ENCODE data around the gene ADK. TPM values are rescaled to one million over a fixed set of nuclear protein-coding genes. Genes with fewer than 3 reads are reported as not detected.

The ADK gene
- total and polyA plus RNA-seq, 2 of the 13 experiments (the other 11 are each of a cell fraction or from before 2014, with no cell fraction given) = 48.6 to 79.1 TPM

DNA sequence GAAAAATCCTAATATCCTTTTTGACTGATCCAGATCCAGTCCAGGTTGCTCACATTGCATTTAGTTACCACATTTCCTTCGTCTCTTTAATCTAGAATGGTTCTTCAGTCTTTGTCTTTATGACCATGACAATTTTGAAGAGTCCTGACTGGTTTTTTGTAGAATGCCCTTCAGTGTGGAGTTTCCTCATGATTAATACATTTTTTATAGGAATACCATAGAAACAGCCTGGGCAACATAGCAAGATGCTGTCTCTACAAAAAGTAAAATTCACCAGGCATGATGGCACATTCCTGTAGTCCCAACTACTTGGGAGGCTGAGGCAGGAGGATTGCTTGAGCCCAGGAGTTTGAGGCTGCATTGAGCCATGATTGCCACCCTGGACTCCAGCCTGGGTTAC is 390.4 kb downstream of the ADK start:
- ATAC-seq = no peak
- ChIA-PET CTCF (ENCODE audit: low intra/inter-chr PET ratio, low total read pairs) (no interaction called here), POLR2A (no interaction called here)
- no peak for DNase-seq (ENCODE audit: low spot score)
- FAIRE-seq = no peak
- WGBS (ENCODE audit: low lambda C conversion rate) = 94% methylated on average over 1 of the region's 1 CpG
- intact Hi-C loops (cut with micrococcal nuclease; ENCODE audit: unreplicated experiment) (no loop called here), in situ Hi-C loops (cut with HindIII; ENCODE audit: extremely low pct_ligation_motif_present, low pct_unique_long_range_greater_than_20kb) (no loop called here)
- no peaks in the 10 kb centered on the region for H3K79me2 ChIP-seq (ENCODE audit: insufficient read depth, low read length)
- no peak overlapping the region for H3K9ac ChIP-seq (ENCODE audit: insufficient read depth, low read depth, low read length)
- no peak overlapping the region for H3K4me2 ChIP-seq (ENCODE audit: low read depth, low read length)
- H2AFZ ChIP-seq (ENCODE audit: low read length) = no peak overlapping the region
- no peaks in the 10 kb centered on the region for H3K9me3 ChIP-seq (ENCODE audit: low read length)
- no peaks in the 10 kb centered on the region for H3K36me3 ChIP-seq (replicated peaks in 1 of 2; ENCODE audit: control insufficient read depth in 1 of 2, insufficient read depth in 2 of 2, low read length in 2 of 2)
- TF ChIP-seq ZNF326 (CRISPR knock-in tag; IDR thresholded peaks at IDR 0.05; ENCODE audit: borderline replicate concordance) (no peak), ATRX (CRISPR knock-in tag; IDR thresholded peaks at IDR 0.05; ENCODE audit: borderline replicate concordance) (no peak), FOXC1 (CRISPR knock-in tag; IDR thresholded peaks at IDR 0.05; ENCODE audit: borderline replicate concordance) (no peak), NR1H2 (CRISPR knock-in tag; IDR thresholded peaks at IDR 0.05; ENCODE audit: borderline replicate concordance, low read depth) (no peak), ZSCAN29 (CRISPR knock-in tag; conservative IDR thresholded peaks at IDR 0.05) (no peak), ZNF777 (CRISPR knock-in tag; IDR thresholded peaks at IDR 0.05) (no peak), NFATC3 (CRISPR knock-in tag; IDR thresholded peaks at IDR 0.05) (no peak), ZFP36 (IDR thresholded peaks at IDR 0.05; ENCODE audit: borderline replicate concordance, low read depth, low read length, partially characterized antibody) (no peak), SIX4 (CRISPR knock-in tag; IDR thresholded peaks at IDR 0.05) (no peak), MYC (CRISPR knock-in tag; IDR thresholded peaks at IDR 0.05; ENCODE audit: borderline replicate concordance) (no peak), NCOA5 (CRISPR knock-in tag; IDR thresholded peaks at IDR 0.05) (no peak)
- TF ChIP-seq, protein P1, sequence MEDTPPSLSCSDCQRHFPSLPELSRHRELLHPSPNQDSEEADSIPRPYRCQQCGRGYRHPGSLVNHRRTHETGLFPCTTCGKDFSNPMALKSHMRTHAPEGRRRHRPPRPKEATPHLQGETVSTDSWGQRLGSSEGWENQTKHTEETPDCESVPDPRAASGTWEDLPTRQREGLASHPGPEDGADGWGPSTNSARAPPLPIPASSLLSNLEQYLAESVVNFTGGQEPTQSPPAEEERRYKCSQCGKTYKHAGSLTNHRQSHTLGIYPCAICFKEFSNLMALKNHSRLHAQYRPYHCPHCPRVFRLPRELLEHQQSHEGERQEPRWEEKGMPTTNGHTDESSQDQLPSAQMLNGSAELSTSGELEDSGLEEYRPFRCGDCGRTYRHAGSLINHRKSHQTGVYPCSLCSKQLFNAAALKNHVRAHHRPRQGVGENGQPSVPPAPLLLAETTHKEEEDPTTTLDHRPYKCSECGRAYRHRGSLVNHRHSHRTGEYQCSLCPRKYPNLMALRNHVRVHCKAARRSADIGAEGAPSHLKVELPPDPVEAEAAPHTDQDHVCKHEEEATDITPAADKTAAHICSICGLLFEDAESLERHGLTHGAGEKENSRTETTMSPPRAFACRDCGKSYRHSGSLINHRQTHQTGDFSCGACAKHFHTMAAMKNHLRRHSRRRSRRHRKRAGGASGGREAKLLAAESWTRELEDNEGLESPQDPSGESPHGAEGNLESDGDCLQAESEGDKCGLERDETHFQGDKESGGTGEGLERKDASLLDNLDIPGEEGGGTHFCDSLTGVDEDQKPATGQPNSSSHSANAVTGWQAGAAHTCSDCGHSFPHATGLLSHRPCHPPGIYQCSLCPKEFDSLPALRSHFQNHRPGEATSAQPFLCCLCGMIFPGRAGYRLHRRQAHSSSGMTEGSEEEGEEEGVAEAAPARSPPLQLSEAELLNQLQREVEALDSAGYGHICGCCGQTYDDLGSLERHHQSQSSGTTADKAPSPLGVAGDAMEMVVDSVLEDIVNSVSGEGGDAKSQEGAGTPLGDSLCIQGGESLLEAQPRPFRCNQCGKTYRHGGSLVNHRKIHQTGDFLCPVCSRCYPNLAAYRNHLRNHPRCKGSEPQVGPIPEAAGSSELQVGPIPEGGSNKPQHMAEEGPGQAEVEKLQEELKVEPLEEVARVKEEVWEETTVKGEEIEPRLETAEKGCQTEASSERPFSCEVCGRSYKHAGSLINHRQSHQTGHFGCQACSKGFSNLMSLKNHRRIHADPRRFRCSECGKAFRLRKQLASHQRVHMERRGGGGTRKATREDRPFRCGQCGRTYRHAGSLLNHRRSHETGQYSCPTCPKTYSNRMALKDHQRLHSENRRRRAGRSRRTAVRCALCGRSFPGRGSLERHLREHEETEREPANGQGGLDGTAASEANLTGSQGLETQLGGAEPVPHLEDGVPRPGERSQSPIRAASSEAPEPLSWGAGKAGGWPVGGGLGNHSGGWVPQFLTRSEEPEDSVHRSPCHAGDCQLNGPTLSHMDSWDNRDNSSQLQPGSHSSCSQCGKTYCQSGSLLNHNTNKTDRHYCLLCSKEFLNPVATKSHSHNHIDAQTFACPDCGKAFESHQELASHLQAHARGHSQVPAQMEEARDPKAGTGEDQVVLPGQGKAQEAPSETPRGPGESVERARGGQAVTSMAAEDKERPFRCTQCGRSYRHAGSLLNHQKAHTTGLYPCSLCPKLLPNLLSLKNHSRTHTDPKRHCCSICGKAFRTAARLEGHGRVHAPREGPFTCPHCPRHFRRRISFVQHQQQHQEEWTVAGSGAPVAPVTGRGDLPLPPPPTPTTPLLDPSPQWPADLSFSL (CRISPR knock-in tag; IDR thresholded peaks at IDR 0.05) = no peak
- no peak overlapping the region for H3K27ac ChIP-seq (ENCODE audit: extremely low read length, insufficient read depth, low read length)
- no peak overlapping the region for H3K4me3 ChIP-seq (replicated peaks in 1 of 3; ENCODE audit: insufficient read depth in 1 of 3, low read depth in 2 of 3, low read length in 3 of 3)
- no peaks in the 10 kb centered on the region for H4K20me1 ChIP-seq (ENCODE audit: insufficient read depth, low read length)
- no TSS peak for BruUV-seq (replicated peaks)
- no peaks in the 10 kb centered on the region for H3K4me1 ChIP-seq (ENCODE audit: insufficient read depth, low read length)
- H3K27me3 ChIP-seq (ENCODE audit: control insufficient read depth in 1 of 2, insufficient read depth in 2 of 2, low read length in 2 of 2) = no peaks in the 10 kb centered on the region
